Smooth muscle cell (in vitro differentiated cells): ENCODE results near the gene ATXN1. TPM values are rescaled to one million over a fixed set of nuclear protein-coding genes. Genes with fewer than 3 reads are reported as not detected.

Experiments used
- DNase-seq: peaks from one replicate; lab custom pipeline; 2025; ENCODE audit not compliant: unreplicated experiment; lab: John Stamatoyannopoulos, UW
- H2AFZ ChIP-seq: fragments of 200-600 bp; sonication (generic); 2 replicates; pipeline ENCODE4 v1.6.0; 2016; ENCODE audit warnings: antibody characterized with exemption, low read depth, mild to moderate bottlenecking
- H3F3A ChIP-seq: fragments of 200-600 bp; sonication (generic); 2 replicates; pipeline ENCODE4 v1.6.0; 2017; ENCODE audit warnings: antibody characterized with exemption, low read depth
- H3K27ac ChIP-seq: fragments of 200-600 bp; sonication (generic); 2 replicates; pipeline ENCODE4 v1.5.1; 2016; ENCODE audit warnings: low read depth, mild to moderate bottlenecking
- H3K27me3 ChIP-seq: fragments of 200-600 bp; sonication (generic); 2 replicates; pipeline ENCODE4 v1.6.1; 2016; ENCODE audit warnings: low read depth, mild to moderate bottlenecking
- H3K36me3 ChIP-seq: fragments of 200-600 bp; sonication (generic); 2 replicates; pipeline ENCODE4 v1.5.1; 2016; ENCODE audit warnings: low read depth
- H3K4me1 ChIP-seq: fragments of 200-600 bp; sonication (generic); 2 replicates; pipeline ENCODE4 v1.5.1; 2016; ENCODE audit warnings: low read depth
- H3K4me2 ChIP-seq: fragments of 200-600 bp; sonication (generic); 2 replicates; pipeline ENCODE4 v1.6.0; 2016; ENCODE audit warnings: mild to moderate bottlenecking
- H3K4me3 ChIP-seq: fragments of 200-600 bp; sonication (generic); 2 replicates; pipeline ENCODE4 v1.5.1; 2016; ENCODE audit warnings: mild to moderate bottlenecking
- H3K79me2 ChIP-seq: fragments of 200-600 bp; sonication (generic); 2 replicates; pipeline ENCODE4 v1.6.0; 2016; ENCODE audit warnings: low read depth, mild to moderate bottlenecking
- H3K9ac ChIP-seq: fragments of 200-600 bp; sonication (generic); 2 replicates; pipeline ENCODE4 v1.6.0; 2016; ENCODE audit warnings: low read depth
- H3K9me3 ChIP-seq: fragments of 200-600 bp; sonication (generic); replicated peaks from 2 replicates; pipeline ENCODE4 v1.5.1; 2016; ENCODE audit warnings: low read depth
- H4K20me1 ChIP-seq: fragments of 200-600 bp; sonication (generic); 2 replicates; pipeline ENCODE4 v1.6.0; 2016; ENCODE audit warnings: low read depth
- CTCF ChIP-seq: fragments of 200-600 bp; sonication (generic); IDR thresholded peaks from 2 replicates; pipeline ENCODE4 v1.5.1; 2017; ENCODE audit warnings: borderline replicate concordance, mild to moderate bottlenecking, antibody characterized with exemption; ENCODE audit not compliant: insufficient read depth, poor library complexity, severe bottlenecking
- WGBS: methylation state at CpG from one replicate; pipeline ENCODE4 v1.1.7; 2016; ENCODE audit warnings: low lambda C conversion rate; 5-methylcytosine and 5-hydroxymethylcytosine counted together
- polyA plus RNA-seq: library from polyadenylated mRNA; unstranded; fragments of >200 nt; fragmentation: Nextera tagmentation; extraction: Ambion mirVana; gene quantifications from 2 replicates; pipeline ENCODE4 v1.2.1, GENCODE V29; 2016
- total RNA-seq: library from RNA; depleted of rRNA; stranded (reverse); fragments of >200 nt; gene quantifications from 2 replicates; pipeline ENCODE4 v1.2.3, GENCODE V29; 2014

ATXN1 gene
- total and polyA plus RNA-seq, 2 experiments from 2014 or later = 17.9 to 40.6 TPM

DNA sequence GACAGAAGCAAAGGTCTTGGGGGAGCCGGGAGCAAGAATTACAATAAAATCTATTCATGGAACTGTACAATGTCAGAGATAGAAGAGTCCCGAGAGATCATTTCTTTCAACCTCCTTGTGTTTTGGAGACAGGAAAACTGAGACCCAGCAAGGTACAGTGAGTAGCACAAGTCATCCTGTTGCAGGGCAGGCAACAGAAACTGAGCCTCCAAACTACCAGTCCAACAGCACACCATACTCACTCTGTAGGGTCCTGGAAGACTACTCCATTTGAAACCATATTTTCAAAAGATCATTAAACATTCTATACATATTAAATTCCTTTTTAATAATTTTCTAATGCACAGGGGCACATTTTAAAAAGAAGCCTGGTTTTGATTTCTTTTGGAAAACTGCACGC lies 14.4 kb downstream of the ATXN1 start:
- Histone ChIP-seq H3K4me1 (peaks cover 30% of the 10 kb centered on the region), H3K9ac (peak overlapping the region; percentile 72), H3K4me2 (peak overlapping the region; percentile 76), H3K4me3 (peak overlapping the region; percentile 16), H3K79me2 (peaks cover 90% of the 10 kb centered on the region), H2AFZ (no peak overlapping the region), H3K27me3 (no peaks in the 10 kb centered on the region), H4K20me1 (peaks cover 6% of the 10 kb centered on the region), H3K36me3 (no peaks in the 10 kb centered on the region), H3K27ac (peak overlapping the region; percentile 99), H3F3A (peaks cover 30% of the 10 kb centered on the region), H3K9me3 (no peaks in the 10 kb centered on the region)
- no peak for TF ChIP-seq CTCF
- 63% methylated on average over 3 of the region's 3 CpGs for WGBS
- no peak for DNase-seq

GRCh38 chr6:16746401-16746800 lies 14.9 kb downstream of the ATXN1 start:
- 79% methylated on average over 3 of the region's 3 CpGs for WGBS
- H3K4me2 ChIP-seq = peak overlapping the region; percentile 76
- H3K9ac ChIP-seq = peak overlapping the region; percentile 72
- TF ChIP-seq CTCF = no peak
- no peak overlapping the region for H2AFZ ChIP-seq
- no peak overlapping the region for H3K4me3 ChIP-seq
- peaks cover 34% of the 10 kb centered on the region for H3F3A ChIP-seq
- no peaks in the 10 kb centered on the region for H3K9me3 ChIP-seq
- peaks cover 86% of the 10 kb centered on the region for H3K79me2 ChIP-seq
- no peaks in the 10 kb centered on the region for H3K36me3 ChIP-seq
- H3K27me3 ChIP-seq = no peaks in the 10 kb centered on the region
- H4K20me1 ChIP-seq = peaks cover 6% of the 10 kb centered on the region
- peaks cover 32% of the 10 kb centered on the region for H3K4me1 ChIP-seq
- H3K27ac ChIP-seq = peak overlapping the region; percentile 99
- DNase-seq = no peak

DNA sequence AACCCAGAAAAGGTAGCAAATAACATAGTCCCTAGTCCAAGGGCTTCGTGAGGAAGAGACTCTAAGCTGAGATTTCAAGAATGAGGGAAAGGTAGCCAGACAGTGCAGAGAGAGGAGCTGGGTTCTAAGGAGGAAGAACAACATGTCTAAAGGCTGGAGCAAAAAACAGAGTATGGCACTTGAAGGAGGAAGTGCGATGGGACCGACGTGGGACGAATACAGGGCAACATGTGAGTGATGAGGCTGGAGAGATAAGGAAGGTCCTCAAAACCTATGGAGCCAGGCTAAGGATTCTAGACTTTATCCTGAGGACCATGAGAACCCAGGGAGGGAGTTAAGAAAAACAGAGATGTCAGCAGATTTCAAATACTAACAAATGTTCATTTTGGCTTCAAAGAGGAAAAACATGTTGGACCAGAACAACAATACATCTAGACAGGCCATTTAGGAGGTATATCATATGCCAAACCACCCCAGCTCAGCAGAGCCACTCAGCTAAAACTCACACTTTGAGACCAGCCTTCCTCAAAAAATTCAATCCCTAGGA lies 17.5 kb downstream of the ATXN1 start:
- no peak overlapping the region for H3K4me3 ChIP-seq
- peaks cover 50% of the 10 kb centered on the region for H3F3A ChIP-seq
- 87% methylated on average over 5 of the region's 5 CpGs for WGBS
- H3K9me3 ChIP-seq = no peaks in the 10 kb centered on the region
- H4K20me1 ChIP-seq = peaks cover 6% of the 10 kb centered on the region
- no peak overlapping the region for H2AFZ ChIP-seq
- peaks cover 45% of the 10 kb centered on the region for H3K4me1 ChIP-seq
- no peak overlapping the region for H3K9ac ChIP-seq
- DNase-seq = no peak
- no peaks in the 10 kb centered on the region for H3K36me3 ChIP-seq
- H3K4me2 ChIP-seq = peak overlapping the region; percentile 54
- no peak for TF ChIP-seq CTCF
- H3K27ac ChIP-seq = peak overlapping the region; percentile 99
- peaks cover 63% of the 10 kb centered on the region for H3K79me2 ChIP-seq
- H3K27me3 ChIP-seq = no peaks in the 10 kb centered on the region

GRCh38 chr6:16742116-16742515 lies 19.1 kb downstream of the ATXN1 start:
- Histone ChIP-seq H2AFZ (no peak overlapping the region), H3K27me3 (no peaks in the 10 kb centered on the region), H3K4me3 (peak overlapping the region; percentile 18), H3K4me2 (peak overlapping the region; percentile 76), H4K20me1 (peaks cover 6% of the 10 kb centered on the region), H3K9me3 (no peaks in the 10 kb centered on the region), H3K36me3 (no peaks in the 10 kb centered on the region), H3K9ac (peak overlapping the region; percentile 88), H3K27ac (peak overlapping the region; percentile 99), H3K4me1 (peaks cover 61% of the 10 kb centered on the region), H3F3A (peaks cover 47% of the 10 kb centered on the region), H3K79me2 (peaks cover 68% of the 10 kb centered on the region)
- 91% methylated on average over 1 of the region's 1 CpG for WGBS
- no peak for TF ChIP-seq CTCF
- no peak for DNase-seq
